Right lobe of liver (tissue), 4 donors: ENCODE measurements around the gene RBM8A.

ENCODE experiments used
- CTCF ChIP-seq, 4 donors: fragments of 200-600 bp in 3 of 4; fragments of 450-650 bp in 1 of 4; IDR thresholded peaks; one replicate each; pipeline versions ENCODE4 v1.5.1 to v1.8.0; 2016 to 2022; ENCODE audit warnings: antibody characterized with exemption in 4 of 4, mild to moderate bottlenecking in 2 of 4
- POLR2A ChIP-seq: fragments of 450-650 bp; IDR thresholded peaks from one replicate; pipeline ENCODE4 v1.6.1; 2017; ENCODE audit warnings: antibody characterized with exemption, mild to moderate bottlenecking
- donor health status: DM: no; HTN: no; CAD: no.
- donor health status: DM: no; HTN: no; CAD: no.
- donor health status: DM: no; HTN: yes; CAD: no.

GRCh38 chr1:145937436-145937835, 10.2 kb upstream of the RBM8A start:
- TF ChIP-seq CTCF (IDR thresholded peaks at IDR 0.05) (no peak), POLR2A (no peak)
